Activated naive CD8-positive, alpha-beta T cell treated with anti-CD3 and anti-CD28 coated beads, Interleukin-2, amount 10 ng/mL, durations not matched to agents 7 days and 5 days (primary cell): ENCODE results near the gene GALNT12. TPM values are rescaled to one million over a fixed set of nuclear protein-coding genes. Genes with fewer than 3 reads are reported as not detected.

ENCODE experiments used
- ATAC-seq: fragments of 150-1000 bp; cut with Tn5 transposase; one replicate; pipeline ENCODE4 v1.10.0; 2021; ENCODE audit warnings: low read depth, moderate library complexity
- POLR2A ChIA-PET: fragments of 350-600 bp; sonication (Branson Sonifier 250); formaldehyde crosslinking; loops from one replicate; lab custom pipeline; 2021; ENCODE audit warnings: antibody characterized with exemption; lab: Charles Lee
- DNase-seq: peaks from one replicate; pipeline ENCODE4 v3.0.0; 2021
- H3K27ac Mint-ChIP-seq: one replicate; pipeline ENCODE4 v1.8.0; 2022; ENCODE audit warnings: mild to moderate bottlenecking, mixed read lengths
- H3K27me3 Mint-ChIP-seq: one replicate; pipeline ENCODE4 v1.8.0; 2022; ENCODE audit warnings: mild to moderate bottlenecking, moderate library complexity, mixed read lengths
- H3K36me3 Mint-ChIP-seq: one replicate; pipeline ENCODE4 v1.8.0; 2021; ENCODE audit warnings: mild to moderate bottlenecking, mixed read lengths
- H3K4me1 Mint-ChIP-seq: one replicate; pipeline ENCODE4 v1.8.0; 2021; ENCODE audit warnings: mixed read lengths
- H3K4me3 Mint-ChIP-seq: one replicate; pipeline ENCODE4 v1.8.0; 2022; ENCODE audit warnings: mild to moderate bottlenecking, moderate library complexity, mixed read lengths
- H3K9me3 Mint-ChIP-seq: one replicate; pipeline ENCODE4 v1.8.0; 2021; ENCODE audit warnings: mixed read lengths
- total RNA-seq, 2 experiments: library from RNA; stranded (reverse); gene quantifications; one replicate each; pipeline ENCODE4 v1.2.3, GENCODE V29; 2021

Gene GALNT12
- total RNA-seq, 2 experiments from 2014 or later: 12.2 to 12.6 TPM

GRCh38 chr9:98821831-98822230 lies 14.4 kb downstream of the GALNT12 start:
- H3K9me3 Mint-ChIP-seq: peaks cover 4% of the 10 kb centered on the region
- DNase-seq (no peak), ATAC-seq (no peak)
- peaks cover 9% of the 10 kb centered on the region for H3K4me1 Mint-ChIP-seq
- no peak overlapping the region for H3K27ac Mint-ChIP-seq
- POLR2A ChIA-PET: no interaction called here
- H3K36me3 Mint-ChIP-seq: peaks cover 13% of the 10 kb centered on the region
- H3K4me3 Mint-ChIP-seq: no peak overlapping the region
- no peaks in the 10 kb centered on the region for H3K27me3 Mint-ChIP-seq

- ATAC-seq (no peak), DNase-seq (no peak)
- POLR2A ChIA-PET: no interaction called here
- Mint-ChIP-seq H3K4me1 (peaks cover 9% of the 10 kb centered on the region), H3K27ac (no peak overlapping the region), H3K4me3 (no peak overlapping the region), H3K27me3 (no peaks in the 10 kb centered on the region), H3K36me3 (peaks cover 10% of the 10 kb centered on the region), H3K9me3 (peaks cover 4% of the 10 kb centered on the region)
Observed at GRCh38 chr9:98822661-98823060, 15.2 kb downstream of the GALNT12 start.

GRCh38 chr9:98823666-98824334 lies 16.3 kb downstream of the GALNT12 start:
- no peaks in the 10 kb centered on the region for H3K9me3 Mint-ChIP-seq
- H3K4me1 Mint-ChIP-seq: peaks cover 9% of the 10 kb centered on the region
- peaks cover 5% of the 10 kb centered on the region for H3K36me3 Mint-ChIP-seq
- no peak for DNase-seq
- H3K27me3 Mint-ChIP-seq: no peaks in the 10 kb centered on the region
- ATAC-seq: no peak
- H3K4me3 Mint-ChIP-seq: no peak overlapping the region
- no peak overlapping the region for H3K27ac Mint-ChIP-seq
- POLR2A ChIA-PET: no interaction called here

- POLR2A ChIA-PET: interaction anchor here (0.6 kb wide), 1 partner anchor 545 kb away, joined by 3 read pairs; no protein-coding TSS in a partner anchor
- Mint-ChIP-seq H3K27ac (no peak overlapping the region), H3K4me1 (no peaks in the 10 kb centered on the region), H3K27me3 (no peaks in the 10 kb centered on the region), H3K9me3 (no peaks in the 10 kb centered on the region), H3K36me3 (peaks cover 2% of the 10 kb centered on the region), H3K4me3 (no peak overlapping the region)
- DNase-seq (no peak), ATAC-seq (no peak)
Observed at GRCh38 chr9:98825414-98825813, 17.9 kb downstream of the GALNT12 start.

GRCh38 chr9:98826716-98827115 lies 19.2 kb downstream of the GALNT12 start:
- POLR2A ChIA-PET: no interaction called here
- Mint-ChIP-seq H3K9me3 (no peaks in the 10 kb centered on the region), H3K27me3 (no peaks in the 10 kb centered on the region), H3K36me3 (no peaks in the 10 kb centered on the region), H3K27ac (no peak overlapping the region), H3K4me3 (no peak overlapping the region), H3K4me1 (no peaks in the 10 kb centered on the region)
- DNase-seq (no peak), ATAC-seq (no peak)

- POLR2A ChIA-PET: no interaction called here
- H3K27me3 Mint-ChIP-seq: no peaks in the 10 kb centered on the region
- ATAC-seq: no peak
- H3K27ac Mint-ChIP-seq: no peak overlapping the region
- no peaks in the 10 kb centered on the region for H3K9me3 Mint-ChIP-seq
- H3K4me1 Mint-ChIP-seq: no peaks in the 10 kb centered on the region
- peaks cover 2% of the 10 kb centered on the region for H3K36me3 Mint-ChIP-seq
- H3K4me3 Mint-ChIP-seq: no peak overlapping the region
- no peak for DNase-seq
Observed at GRCh38 chr9:98829766-98830165, 22.3 kb downstream of the GALNT12 start.

GRCh38 chr9:98830554-98830953 lies 23.1 kb downstream of the GALNT12 start:
- DNase-seq (no peak), ATAC-seq (no peak)
- H3K27me3 Mint-ChIP-seq: no peaks in the 10 kb centered on the region
- no peaks in the 10 kb centered on the region for H3K4me1 Mint-ChIP-seq
- no peak overlapping the region for H3K27ac Mint-ChIP-seq
- H3K36me3 Mint-ChIP-seq: peaks cover 4% of the 10 kb centered on the region
- POLR2A ChIA-PET: no interaction called here
- H3K9me3 Mint-ChIP-seq: no peaks in the 10 kb centered on the region
- no peak overlapping the region for H3K4me3 Mint-ChIP-seq

- Mint-ChIP-seq H3K36me3 (peaks cover 4% of the 10 kb centered on the region), H3K27ac (no peak overlapping the region), H3K27me3 (no peaks in the 10 kb centered on the region), H3K4me3 (no peak overlapping the region), H3K9me3 (no peaks in the 10 kb centered on the region), H3K4me1 (no peaks in the 10 kb centered on the region)
- DNase-seq (no peak), ATAC-seq (no peak)
- POLR2A ChIA-PET: no interaction called here
Observed at GRCh38 chr9:98831696-98832095, 24.2 kb downstream of the GALNT12 start.

- Mint-ChIP-seq H3K27ac (no peak overlapping the region), H3K9me3 (no peaks in the 10 kb centered on the region), H3K27me3 (no peaks in the 10 kb centered on the region), H3K4me1 (no peaks in the 10 kb centered on the region), H3K4me3 (no peak overlapping the region), H3K36me3 (peaks cover 4% of the 10 kb centered on the region)
- DNase-seq: no peak
- POLR2A ChIA-PET: no interaction called here
- no peak for ATAC-seq
Observed at GRCh38 chr9:98832768-98833089, 25.3 kb downstream of the GALNT12 start.

GRCh38 chr9:98833090-98833956 lies 25.9 kb downstream of the GALNT12 start:
- Mint-ChIP-seq H3K4me1 (no peaks in the 10 kb centered on the region), H3K27ac (no peak overlapping the region), H3K4me3 (no peak overlapping the region), H3K36me3 (peaks cover 4% of the 10 kb centered on the region), H3K27me3 (no peaks in the 10 kb centered on the region), H3K9me3 (no peaks in the 10 kb centered on the region)
- no peak for ATAC-seq
- POLR2A ChIA-PET: no interaction called here
- DNase-seq: no peak

GRCh38 chr9:98834386-98834785 lies 26.9 kb downstream of the GALNT12 start:
- Mint-ChIP-seq H3K4me3 (no peak overlapping the region), H3K27ac (no peak overlapping the region), H3K36me3 (peaks cover 4% of the 10 kb centered on the region), H3K27me3 (no peaks in the 10 kb centered on the region), H3K4me1 (no peaks in the 10 kb centered on the region), H3K9me3 (no peaks in the 10 kb centered on the region)
- no peak for DNase-seq
- no peak for ATAC-seq
- POLR2A ChIA-PET: no interaction called here

- Mint-ChIP-seq H3K4me3 (no peak overlapping the region), H3K36me3 (peaks cover 5% of the 10 kb centered on the region)
- POLR2A ChIA-PET: no interaction called here
Observed at GRCh38 chr9:98836206-98836605, 28.7 kb downstream of the GALNT12 start.

GRCh38 chr9:98837516-98837915 lies 30.0 kb downstream of the GALNT12 start:
- H3K27me3 Mint-ChIP-seq: no peaks in the 10 kb centered on the region
- H3K4me1 Mint-ChIP-seq: no peaks in the 10 kb centered on the region
- no peak for DNase-seq
- H3K9me3 Mint-ChIP-seq: no peaks in the 10 kb centered on the region
- POLR2A ChIA-PET: no interaction called here
- H3K36me3 Mint-ChIP-seq: peaks cover 5% of the 10 kb centered on the region
- H3K27ac Mint-ChIP-seq: no peak overlapping the region
- no peak for ATAC-seq
- H3K4me3 Mint-ChIP-seq: no peak overlapping the region

More at GRCh38 chr9:98836206-98836605, 28.7 kb downstream of the GALNT12 start:
- Mint-ChIP-seq H3K27me3 (no peaks in the 10 kb centered on the region), H3K27ac (no peak overlapping the region), H3K9me3 (no peaks in the 10 kb centered on the region), H3K4me1 (no peaks in the 10 kb centered on the region)
- ATAC-seq: no peak
- DNase-seq: no peak
